ENCODE data around the gene CDC45.

- TF ChIP-seq ZFX (IDR thresholded peaks at IDR 0.05; ENCODE audit: borderline replicate concordance) (no peak), CTCF (IDR thresholded peaks at IDR 0.05) (no peak)
Observed at GRCh38 chr22:19559324-19559811, 79.6 kb downstream of the CDC45 start.

Data from 22Rv1 (cell line).